Dedifferentiated amniotic fluid mesenchymal stem cell (primary cell): ENCODE measurements around the gene PACRG.

Experiments
- DNase-seq: peaks from one replicate; pipeline ENCODE4 v3.0.0-alpha.2; 2016; ENCODE audit errors: extremely low spot score

Gene PACRG

GRCh38 chr6:162778603-162779002 is 50.8 kb downstream of the PACRG start:
- DNase-seq, result no peak

GRCh38 chr6:162785632-162786242 is 58.0 kb downstream of the PACRG start:
- DNase-seq, result no peak

GRCh38 chr6:162798546-162799266 is 70.9 kb downstream of the PACRG start:
- DNase-seq, result no peak

GRCh38 chr6:162814426-162814973 is 86.7 kb downstream of the PACRG start:
- no peak for DNase-seq

- no peak for DNase-seq
Observed at GRCh38 chr6:162817196-162817595, 89.4 kb downstream of the PACRG start.

- no peak for DNase-seq
Observed at GRCh38 chr6:162819284-162819683, 91.5 kb downstream of the PACRG start.

- DNase-seq, result no peak
Observed at GRCh38 chr6:162821102-162821501, 93.3 kb downstream of the PACRG start.

GRCh38 chr6:162825597-162825996 is 97.8 kb downstream of the PACRG start:
- DNase-seq, result no peak

- no peak for DNase-seq
Observed at GRCh38 chr6:162829013-162829742, 101.4 kb downstream of the PACRG start.

- no peak for DNase-seq
Observed at GRCh38 chr6:162833776-162834175, 106.0 kb downstream of the PACRG start.

- DNase-seq, result no peak
Observed at GRCh38 chr6:162845972-162846371, 118.2 kb downstream of the PACRG start.

GRCh38 chr6:162846723-162847122 is 118.9 kb downstream of the PACRG start:
- no peak for DNase-seq

GRCh38 chr6:162849269-162849668 is 121.5 kb downstream of the PACRG start:
- DNase-seq, result no peak

- no peak for DNase-seq
Observed at GRCh38 chr6:162852192-162852591, 124.4 kb downstream of the PACRG start.

GRCh38 chr6:162852840-162853577 is 125.2 kb downstream of the PACRG start:
- no peak for DNase-seq

- no peak for DNase-seq
Observed at GRCh38 chr6:162854228-162854627, 126.5 kb downstream of the PACRG start.

- no peak for DNase-seq
Observed at GRCh38 chr6:162854734-162855191, 127.0 kb downstream of the PACRG start.

- peak; percentile 81 for DNase-seq
Observed at GRCh38 chr6:162856885-162857284, 129.1 kb downstream of the PACRG start.

- no peak for DNase-seq
Observed at GRCh38 chr6:162857326-162857725, 129.6 kb downstream of the PACRG start.

- DNase-seq, result no peak
Observed at GRCh38 chr6:162862462-162862861, 134.7 kb downstream of the PACRG start.

- DNase-seq, result no peak
Observed at GRCh38 chr6:162862941-162863340, 135.2 kb downstream of the PACRG start.

- no peak for DNase-seq
Observed at GRCh38 chr6:162863821-162864220, 136.0 kb downstream of the PACRG start.
